Neural cell (in vitro differentiated cells): ENCODE measurements around the gene STIM1. TPM values are rescaled to one million over a fixed set of nuclear protein-coding genes. Genes with fewer than 3 reads are reported as not detected.

Experiments
- H2AFZ ChIP-seq: fragments of 200-600, 300-800 bp; sonication (generic), shearing (Covaris generic); 2 replicates; pipeline ENCODE4 v1.6.0; 2014; ENCODE audit warnings: low read depth, mild to moderate bottlenecking, antibody characterized with exemption, low read length, moderate library complexity
- H3F3A ChIP-seq: fragments of 200-600 bp; shearing (Covaris generic); 2 replicates; pipeline ENCODE4 v1.6.1; 2016; ENCODE audit warnings: mild to moderate bottlenecking, moderate library complexity, mixed read lengths, antibody characterized with exemption, low read length; ENCODE audit not compliant: insufficient read depth, poor library complexity, severe bottlenecking
- H3K27ac ChIP-seq: fragments of 200-600, 300-800 bp; sonication (generic), shearing (Covaris generic); 2 replicates; pipeline ENCODE4 v1.5.1; 2014; ENCODE audit warnings: mild to moderate bottlenecking, low read length, moderate library complexity
- H3K27me3 ChIP-seq: fragments of 300-800, 200-600 bp; sonication (generic), shearing (Covaris generic); 2 replicates; pipeline ENCODE4 v1.6.0; 2014; ENCODE audit warnings: mild to moderate bottlenecking, low read depth, low read length, moderate library complexity; ENCODE audit not compliant: insufficient read depth
- H3K36me3 ChIP-seq: fragments of 300-800, 200-600 bp; sonication (generic), shearing (Covaris generic); 2 replicates; pipeline ENCODE4 v1.5.1; 2014; ENCODE audit warnings: mild to moderate bottlenecking, antibody characterized with exemption, low read length, moderate library complexity; ENCODE audit not compliant: insufficient read depth
- H3K4me2 ChIP-seq: fragments of 300-800, 200-600 bp; sonication (generic), shearing (Covaris generic); 2 replicates; pipeline ENCODE4 v1.6.0; 2014; ENCODE audit warnings: mild to moderate bottlenecking, low read length
- H3K4me3 ChIP-seq: fragments of 300-800, 200-600 bp; sonication (generic), shearing (Covaris generic); 2 replicates; pipeline ENCODE4 v1.5.1; 2014; ENCODE audit warnings: mild to moderate bottlenecking, low read length, moderate library complexity
- H3K79me2 ChIP-seq: fragments of 200-600 bp; shearing (Covaris generic); replicated peaks from 2 replicates; pipeline ENCODE4 v1.6.0; 2014; ENCODE audit warnings: mild to moderate bottlenecking, low read length, moderate library complexity; ENCODE audit not compliant: insufficient read depth
- H3K9ac ChIP-seq: fragments of 300-800, 200-600 bp; sonication (generic), shearing (Covaris generic); 2 replicates; pipeline ENCODE4 v1.6.1; 2016; ENCODE audit warnings: mild to moderate bottlenecking, low read length, mixed read lengths
- H3K9me2 ChIP-seq: fragments of 200-600 bp; shearing (Covaris generic); 2 replicates; pipeline ENCODE4 v1.6.1; 2016; ENCODE audit warnings: mild to moderate bottlenecking, low read length, mixed read lengths; ENCODE audit not compliant: insufficient read depth
- H3K9me3 ChIP-seq: fragments of 200-600, 300-800 bp; sonication (generic), shearing (Covaris generic); 2 replicates; pipeline ENCODE4 v1.6.1; 2016; ENCODE audit warnings: mild to moderate bottlenecking, mixed run types, low read length, moderate library complexity, mixed read lengths
- H4K20me1 ChIP-seq: fragments of 200-600 bp; shearing (Covaris generic); 2 replicates; pipeline ENCODE4 v1.6.1; 2016; ENCODE audit warnings: mild to moderate bottlenecking, mixed run types; ENCODE audit not compliant: insufficient read depth
- EP300 ChIP-seq: fragments of 450-650 bp; conservative IDR thresholded peaks from 2 replicates; pipeline ENCODE4 v1.6.1; 2014; ENCODE audit warnings: antibody characterized with exemption, mild to moderate bottlenecking, moderate library complexity; ENCODE audit not compliant: poor library complexity, severe bottlenecking
- EZH2 ChIP-seq: fragments of 200-600, 300-800 bp; shearing (Covaris generic), sonication (generic); IDR thresholded peaks from 2 replicates; pipeline ENCODE4 v1.6.1; 2014; ENCODE audit warnings: antibody characterized with exemption, low read length, borderline replicate concordance, mild to moderate bottlenecking; ENCODE audit not compliant: insufficient read depth, poor library complexity, severe bottlenecking
- MXI1 ChIP-seq: fragments of 450-650 bp; conservative IDR thresholded peaks from 2 replicates; pipeline ENCODE4 v1.6.1; 2014; ENCODE audit warnings: antibody characterized with exemption, mild to moderate bottlenecking; ENCODE audit not compliant: poor library complexity, severe bottlenecking
- POLR2AphosphoS5 ChIP-seq: IDR thresholded peaks from 2 replicates; pipeline ENCODE4 v1.6.1; 2012
- RAD21 ChIP-seq: fragments of 450-650 bp; conservative IDR thresholded peaks from 2 replicates; pipeline ENCODE4 v1.6.1; 2014; ENCODE audit warnings: antibody characterized with exemption, mild to moderate bottlenecking, moderate library complexity
- SMC3 ChIP-seq: fragments of 450-650 bp; conservative IDR thresholded peaks from 2 replicates; pipeline ENCODE4 v1.6.1; 2014; ENCODE audit warnings: antibody characterized with exemption, mild to moderate bottlenecking, moderate library complexity; ENCODE audit not compliant: poor library complexity
- TAF1 ChIP-seq: IDR thresholded peaks from 2 replicates; pipeline ENCODE4 v1.6.1; 2012; ENCODE audit warnings: low read depth
- polyA plus RNA-seq: library from polyadenylated mRNA; depleted of rRNA; stranded (reverse); fragments of >200 nt; gene quantifications from 2 replicates; pipeline ENCODE4 v1.2.3, GENCODE V29; 2014
- TF ChIP-seq, protein P1 (sequence below): fragments of 450-650 bp; IDR thresholded peaks from 2 replicates; pipeline ENCODE4 v1.5.1; 2014; ENCODE audit warnings: antibody characterized with exemption, mild to moderate bottlenecking, moderate library complexity; ENCODE audit not compliant: poor library complexity, severe bottlenecking
- TF ChIP-seq, protein P2 (sequence below): IDR thresholded peaks from 2 replicates; pipeline ENCODE4 v1.6.1; 2012; ENCODE audit warnings: borderline replicate concordance

Gene STIM1
- polyA plus RNA-seq, 1 donor from 2014 or later, result 14.5 TPM

- Histone ChIP-seq H3K27ac (no peak overlapping the region), H3K9me3 (no peaks in the 10 kb centered on the region), H3K9ac (no peak overlapping the region), H4K20me1 (no peaks in the 10 kb centered on the region), H3K27me3 (no peaks in the 10 kb centered on the region), H3K9me2 (no peaks in the 10 kb centered on the region), H2AFZ (no peak overlapping the region), H3K4me2 (no peak overlapping the region), H3K36me3 (no peaks in the 10 kb centered on the region), H3F3A (no peaks in the 10 kb centered on the region), H3K79me2 (no peaks in the 10 kb centered on the region), H3K4me3 (no peak overlapping the region)
- TF ChIP-seq TAF1, result no peak
- TF ChIP-seq, protein P1, sequence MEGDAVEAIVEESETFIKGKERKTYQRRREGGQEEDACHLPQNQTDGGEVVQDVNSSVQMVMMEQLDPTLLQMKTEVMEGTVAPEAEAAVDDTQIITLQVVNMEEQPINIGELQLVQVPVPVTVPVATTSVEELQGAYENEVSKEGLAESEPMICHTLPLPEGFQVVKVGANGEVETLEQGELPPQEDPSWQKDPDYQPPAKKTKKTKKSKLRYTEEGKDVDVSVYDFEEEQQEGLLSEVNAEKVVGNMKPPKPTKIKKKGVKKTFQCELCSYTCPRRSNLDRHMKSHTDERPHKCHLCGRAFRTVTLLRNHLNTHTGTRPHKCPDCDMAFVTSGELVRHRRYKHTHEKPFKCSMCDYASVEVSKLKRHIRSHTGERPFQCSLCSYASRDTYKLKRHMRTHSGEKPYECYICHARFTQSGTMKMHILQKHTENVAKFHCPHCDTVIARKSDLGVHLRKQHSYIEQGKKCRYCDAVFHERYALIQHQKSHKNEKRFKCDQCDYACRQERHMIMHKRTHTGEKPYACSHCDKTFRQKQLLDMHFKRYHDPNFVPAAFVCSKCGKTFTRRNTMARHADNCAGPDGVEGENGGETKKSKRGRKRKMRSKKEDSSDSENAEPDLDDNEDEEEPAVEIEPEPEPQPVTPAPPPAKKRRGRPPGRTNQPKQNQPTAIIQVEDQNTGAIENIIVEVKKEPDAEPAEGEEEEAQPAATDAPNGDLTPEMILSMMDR, result no peak
- TF ChIP-seq POLR2AphosphoS5, result no peak
- TF ChIP-seq, protein P2, sequence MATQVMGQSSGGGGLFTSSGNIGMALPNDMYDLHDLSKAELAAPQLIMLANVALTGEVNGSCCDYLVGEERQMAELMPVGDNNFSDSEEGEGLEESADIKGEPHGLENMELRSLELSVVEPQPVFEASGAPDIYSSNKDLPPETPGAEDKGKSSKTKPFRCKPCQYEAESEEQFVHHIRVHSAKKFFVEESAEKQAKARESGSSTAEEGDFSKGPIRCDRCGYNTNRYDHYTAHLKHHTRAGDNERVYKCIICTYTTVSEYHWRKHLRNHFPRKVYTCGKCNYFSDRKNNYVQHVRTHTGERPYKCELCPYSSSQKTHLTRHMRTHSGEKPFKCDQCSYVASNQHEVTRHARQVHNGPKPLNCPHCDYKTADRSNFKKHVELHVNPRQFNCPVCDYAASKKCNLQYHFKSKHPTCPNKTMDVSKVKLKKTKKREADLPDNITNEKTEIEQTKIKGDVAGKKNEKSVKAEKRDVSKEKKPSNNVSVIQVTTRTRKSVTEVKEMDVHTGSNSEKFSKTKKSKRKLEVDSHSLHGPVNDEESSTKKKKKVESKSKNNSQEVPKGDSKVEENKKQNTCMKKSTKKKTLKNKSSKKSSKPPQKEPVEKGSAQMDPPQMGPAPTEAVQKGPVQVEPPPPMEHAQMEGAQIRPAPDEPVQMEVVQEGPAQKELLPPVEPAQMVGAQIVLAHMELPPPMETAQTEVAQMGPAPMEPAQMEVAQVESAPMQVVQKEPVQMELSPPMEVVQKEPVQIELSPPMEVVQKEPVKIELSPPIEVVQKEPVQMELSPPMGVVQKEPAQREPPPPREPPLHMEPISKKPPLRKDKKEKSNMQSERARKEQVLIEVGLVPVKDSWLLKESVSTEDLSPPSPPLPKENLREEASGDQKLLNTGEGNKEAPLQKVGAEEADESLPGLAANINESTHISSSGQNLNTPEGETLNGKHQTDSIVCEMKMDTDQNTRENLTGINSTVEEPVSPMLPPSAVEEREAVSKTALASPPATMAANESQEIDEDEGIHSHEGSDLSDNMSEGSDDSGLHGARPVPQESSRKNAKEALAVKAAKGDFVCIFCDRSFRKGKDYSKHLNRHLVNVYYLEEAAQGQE, result no peak
Observed at GRCh38 chr11:3981084-3981633, 125.7 kb downstream of the STIM1 start.

DNA sequence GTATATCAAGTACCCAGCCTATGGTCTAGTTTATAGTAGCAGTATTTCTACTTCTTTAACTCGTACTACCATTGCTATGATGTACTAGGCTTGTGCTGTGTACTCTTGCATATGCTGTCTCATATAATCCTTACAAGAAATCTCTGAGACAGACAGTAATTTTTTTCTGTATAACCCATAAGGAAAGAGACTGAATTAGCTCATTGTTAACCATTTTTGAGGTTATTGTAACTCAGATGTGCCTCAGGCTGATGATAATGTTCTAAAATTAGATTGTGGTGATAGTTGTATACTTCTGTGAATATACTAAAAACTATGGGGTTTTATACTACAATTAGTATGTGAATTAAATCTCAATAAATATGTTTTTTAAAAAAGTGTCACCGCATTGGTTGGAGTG is 127.0 kb downstream of the STIM1 start:
- Histone ChIP-seq H3K36me3 (no peaks in the 10 kb centered on the region), H3K27ac (no peak overlapping the region), H2AFZ (no peak overlapping the region), H3K4me3 (no peak overlapping the region), H3K79me2 (no peaks in the 10 kb centered on the region), H4K20me1 (no peaks in the 10 kb centered on the region), H3K4me2 (no peak overlapping the region), H3K27me3 (no peaks in the 10 kb centered on the region), H3K9me2 (no peaks in the 10 kb centered on the region), H3K9me3 (no peaks in the 10 kb centered on the region), H3F3A (no peaks in the 10 kb centered on the region), H3K9ac (no peak overlapping the region)
- no peak for TF ChIP-seq SMC3
- TF ChIP-seq RAD21, result no peak
- TF ChIP-seq, protein P2, result no peak
- no peak for TF ChIP-seq EP300
- no peak for TF ChIP-seq EZH2
- no peak for TF ChIP-seq POLR2AphosphoS5
- no peak for TF ChIP-seq TAF1
- TF ChIP-seq, protein P1, result no peak
- no peak for TF ChIP-seq MXI1
